Measurements from ENCODE around the gene MYH16.
"Not testable (repeated sequence)": the region's sequence is repeated elsewhere in the genome, so short reads cannot be mapped to it uniquely, and the experiment has no call there.

The MYH16 gene

GRCh38 chr7:99234185-99234584 lies 38.5 kb upstream of the MYH16 start:
- Histone ChIP-seq H3K4me3 (ENCODE audit: low read depth, low read length) (no peak overlapping the region), H3K27me3 (ENCODE audit: insufficient read depth, low read depth, severe bottlenecking) (no peaks in the 10 kb centered on the region), H3K27ac (no peak overlapping the region), H3K36me3 (no peaks in the 10 kb centered on the region), H3K9me3 (ENCODE audit: severe bottlenecking) (peaks cover 4% of the 10 kb centered on the region)
- TF ChIP-seq CTCF (IDR thresholded peaks at IDR 0.05; ENCODE audit: low read depth, low read length): no peak
- no peak for DNase-seq

GRCh38 chr7:99235925-99236324 lies 36.7 kb upstream of the MYH16 start:
- DNase-seq: no peak
- H3K36me3 ChIP-seq: no peaks in the 10 kb centered on the region
- TF ChIP-seq CTCF (IDR thresholded peaks at IDR 0.05; ENCODE audit: low read depth, low read length): no peak
- H3K4me3 ChIP-seq (ENCODE audit: low read depth, low read length): no peak overlapping the region
- no peak overlapping the region for H3K27ac ChIP-seq
- H3K9me3 ChIP-seq (ENCODE audit: severe bottlenecking): peaks cover 4% of the 10 kb centered on the region
- no peaks in the 10 kb centered on the region for H3K27me3 ChIP-seq (ENCODE audit: insufficient read depth, low read depth, severe bottlenecking)

GRCh38 chr7:99237876-99238275 lies 34.8 kb upstream of the MYH16 start:
- not testable (repeated sequence) for H3K27ac ChIP-seq; H3K4me3 ChIP-seq (ENCODE audit: low read depth, low read length); DNase-seq; H3K27me3 ChIP-seq (ENCODE audit: insufficient read depth, low read depth, severe bottlenecking); H3K36me3 ChIP-seq; H3K9me3 ChIP-seq (ENCODE audit: severe bottlenecking)

- Histone ChIP-seq H3K36me3 (no peaks in the 10 kb centered on the region), H3K27me3 (ENCODE audit: insufficient read depth, low read depth, severe bottlenecking) (no peaks in the 10 kb centered on the region), H3K27ac (no peak overlapping the region), H3K4me3 (ENCODE audit: low read depth, low read length) (no peak overlapping the region), H3K9me3 (ENCODE audit: severe bottlenecking) (peaks cover 4% of the 10 kb centered on the region)
- DNase-seq: no peak
- TF ChIP-seq CTCF (IDR thresholded peaks at IDR 0.05; ENCODE audit: low read depth, low read length): 0 out of 2 replicates have a peak, but pooled peaks have one; percentile 10
Observed at GRCh38 chr7:99238558-99239341, 33.9 kb upstream of the MYH16 start.

- H3K4me3 ChIP-seq (ENCODE audit: low read depth, low read length): no peak overlapping the region
- no peak overlapping the region for H3K27ac ChIP-seq
- DNase-seq: no peak
- TF ChIP-seq CTCF (IDR thresholded peaks at IDR 0.05; ENCODE audit: low read depth, low read length): no peak
- H3K27me3 ChIP-seq (ENCODE audit: insufficient read depth, low read depth, severe bottlenecking): no peaks in the 10 kb centered on the region
- H3K9me3 ChIP-seq (ENCODE audit: severe bottlenecking): peaks cover under 1% of the 10 kb centered on the region
- no peaks in the 10 kb centered on the region for H3K36me3 ChIP-seq
Observed at GRCh38 chr7:99242682-99243081, 30.0 kb upstream of the MYH16 start.

GRCh38 chr7:99243751-99244337 lies 28.8 kb upstream of the MYH16 start:
- Histone ChIP-seq H3K36me3 (no peaks in the 10 kb centered on the region), H3K27me3 (ENCODE audit: insufficient read depth, low read depth, severe bottlenecking) (no peaks in the 10 kb centered on the region), H3K9me3 (ENCODE audit: severe bottlenecking) (no peaks in the 10 kb centered on the region), H3K27ac (no peak overlapping the region), H3K4me3 (ENCODE audit: low read depth, low read length) (no peak overlapping the region)
- DNase-seq: no peak
- no peak for TF ChIP-seq CTCF (IDR thresholded peaks at IDR 0.05; ENCODE audit: low read depth, low read length)
